ENCODE data around the gene NUCKS1. TPM values are rescaled to one million over a fixed set of nuclear protein-coding genes. Genes with fewer than 3 reads are reported as not detected.

Gene NUCKS1
- total RNA-seq, 4 donors from 2014 or later: 130 to 180 (median 138) TPM

- H3K27ac ChIP-seq: peak overlapping the region in 3 of 4 donors; percentile 74 to 85 (median 75)
- TF ChIP-seq, protein P1, sequence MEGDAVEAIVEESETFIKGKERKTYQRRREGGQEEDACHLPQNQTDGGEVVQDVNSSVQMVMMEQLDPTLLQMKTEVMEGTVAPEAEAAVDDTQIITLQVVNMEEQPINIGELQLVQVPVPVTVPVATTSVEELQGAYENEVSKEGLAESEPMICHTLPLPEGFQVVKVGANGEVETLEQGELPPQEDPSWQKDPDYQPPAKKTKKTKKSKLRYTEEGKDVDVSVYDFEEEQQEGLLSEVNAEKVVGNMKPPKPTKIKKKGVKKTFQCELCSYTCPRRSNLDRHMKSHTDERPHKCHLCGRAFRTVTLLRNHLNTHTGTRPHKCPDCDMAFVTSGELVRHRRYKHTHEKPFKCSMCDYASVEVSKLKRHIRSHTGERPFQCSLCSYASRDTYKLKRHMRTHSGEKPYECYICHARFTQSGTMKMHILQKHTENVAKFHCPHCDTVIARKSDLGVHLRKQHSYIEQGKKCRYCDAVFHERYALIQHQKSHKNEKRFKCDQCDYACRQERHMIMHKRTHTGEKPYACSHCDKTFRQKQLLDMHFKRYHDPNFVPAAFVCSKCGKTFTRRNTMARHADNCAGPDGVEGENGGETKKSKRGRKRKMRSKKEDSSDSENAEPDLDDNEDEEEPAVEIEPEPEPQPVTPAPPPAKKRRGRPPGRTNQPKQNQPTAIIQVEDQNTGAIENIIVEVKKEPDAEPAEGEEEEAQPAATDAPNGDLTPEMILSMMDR (IDR thresholded peaks at IDR 0.05): no peak
- peak; percentile 30 for TF ChIP-seq POLR2AphosphoS5 (IDR thresholded peaks at IDR 0.05)
- no peaks in the 10 kb centered on the region for H3K36me3 ChIP-seq
- H3K4me1 ChIP-seq: peaks cover 0 to 21% (median 5%) of the 10 kb centered on the region in 3 donors
- no peaks in the 10 kb centered on the region for H3K27me3 ChIP-seq
- no peaks in the 10 kb centered on the region for H3K9me3 ChIP-seq
- H3K4me3 ChIP-seq: peak overlapping the region; percentile 70 to 90
- ATAC-seq: peak; percentile 69
These were observed 25.7 kb upstream of the NUCKS1 start for GRCh38 chr1:205775717-205776056.

DNA sequence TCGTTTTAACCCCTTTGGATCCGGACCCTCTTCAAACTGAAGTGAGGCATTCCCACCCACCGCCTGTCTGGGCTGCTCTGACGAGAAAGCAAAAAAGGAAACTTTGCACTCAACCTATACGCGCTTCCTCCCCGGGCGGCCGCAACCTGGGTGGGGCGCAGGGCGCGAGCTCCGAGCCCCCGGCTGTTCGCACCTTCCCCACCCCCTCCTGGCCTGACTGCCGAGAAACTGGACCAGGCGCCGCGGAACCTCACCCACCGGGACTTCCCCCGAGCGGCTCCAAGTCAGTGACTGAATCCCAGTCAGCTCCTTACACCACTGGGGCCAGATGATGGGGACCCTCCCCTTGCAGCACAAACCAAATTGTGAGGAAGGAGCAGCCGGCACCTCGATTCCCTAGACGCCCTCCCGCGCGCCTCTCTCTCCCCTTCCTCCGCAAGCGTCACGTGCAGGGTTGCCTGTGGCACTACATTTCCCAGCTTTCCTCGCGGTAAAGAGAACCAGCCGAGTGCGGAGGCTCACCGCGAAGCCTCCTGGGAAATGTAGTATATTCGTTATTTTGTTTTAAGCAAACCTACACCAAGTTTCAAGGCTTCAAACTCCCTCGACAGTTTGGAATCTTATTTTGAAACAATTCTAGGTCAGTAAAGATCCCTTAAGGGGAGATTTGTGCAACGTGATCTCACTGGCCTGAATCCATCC is 25.2 kb upstream of the NUCKS1 start, which contains the start of gene RAB29:
TSS of gene RAB29 (minus strand) at position 468 of the 702 bp plus-strand sequence. CDS start 526 bp downstream, outside the sequence.
- WGBS, 2 donors (ENCODE audit: low coverage in 1 of 2): 0% methylated on average over 7 to 9 of the region's 40 CpGs
- H3K27ac ChIP-seq: peak within 1 kb of the TSS; percentile 11 to 85 (median 74)
- TF ChIP-seq POLR2A (IDR thresholded peaks at IDR 0.05): no peak
- peak; percentile 30 for TF ChIP-seq POLR2AphosphoS5 (IDR thresholded peaks at IDR 0.05)

GRCh38 chr1:205774198-205775014 is 24.4 kb upstream of the NUCKS1 start:
- peaks cover 0 to 29% (median 5%) of the 10 kb centered on the region in 3 donors for H3K4me1 ChIP-seq
- peaks cover 0 to 5% of the 10 kb centered on the region in 2 donors for H3K36me3 ChIP-seq
- peak; percentile 36 for ATAC-seq
- H3K27me3 ChIP-seq: no peaks in the 10 kb centered on the region
- peak overlapping the region in 3 of 4 donors; percentile 74 to 85 (median 75) for H3K27ac ChIP-seq
- WGBS, 2 donors (ENCODE audit: low coverage in 1 of 2): 9 to 11% methylated on average over 11 to 19 of the region's 36 CpGs
- peak overlapping the region; percentile 70 to 90 for H3K4me3 ChIP-seq
- H3K9me3 ChIP-seq: no peaks in the 10 kb centered on the region
- TF ChIP-seq, protein P1 (IDR thresholded peaks at IDR 0.05): no peak
- TF ChIP-seq EP300 (IDR thresholded peaks at IDR 0.05) (no peak), POLR2AphosphoS5 (IDR thresholded peaks at IDR 0.05) (no peak), POLR2A (IDR thresholded peaks at IDR 0.05) (no peak)

More for the DNA sequence above, 25.2 kb upstream of the NUCKS1 start, which contains the start of gene RAB29:
- peaks cover 0 to 22% (median 5%) of the 10 kb centered on the region in 3 donors for H3K4me1 ChIP-seq
- peak within 1 kb of the TSS; percentile 70 to 90 for H3K4me3 ChIP-seq
- peaks cover 0 to 3% of the 10 kb centered on the region in 2 donors for H3K36me3 ChIP-seq
- H3K27me3 ChIP-seq: no peaks in the 10 kb centered on the region
- ATAC-seq: peak; percentile 94
- no peaks in the 10 kb centered on the region for H3K9me3 ChIP-seq

GRCh38 chr1:205772607-205773032 is 22.6 kb upstream of the NUCKS1 start:
- 93 to 100% methylated on average over 1 to 2 of the region's 2 CpGs for whole genome bisulfite sequencing, 2 donors (ENCODE audit: low coverage in 1 of 2)
- ATAC-seq: no peak
- Histone ChIP-seq H3K4me3 (no peak overlapping the region), H3K9me3 (no peaks in the 10 kb centered on the region), H3K27ac (no peak overlapping the region), H3K4me1 (peaks cover 0 to 33% (median 5%) of the 10 kb centered on the region in 3 donors), H3K27me3 (no peaks in the 10 kb centered on the region), H3K36me3 (peaks cover 0 to 8% of the 10 kb centered on the region in 2 donors)
- TF ChIP-seq EP300 (IDR thresholded peaks at IDR 0.05): no peak
- TF ChIP-seq POLR2A (IDR thresholded peaks at IDR 0.05): no peak
- TF ChIP-seq POLR2AphosphoS5 (IDR thresholded peaks at IDR 0.05): no peak

DNA sequence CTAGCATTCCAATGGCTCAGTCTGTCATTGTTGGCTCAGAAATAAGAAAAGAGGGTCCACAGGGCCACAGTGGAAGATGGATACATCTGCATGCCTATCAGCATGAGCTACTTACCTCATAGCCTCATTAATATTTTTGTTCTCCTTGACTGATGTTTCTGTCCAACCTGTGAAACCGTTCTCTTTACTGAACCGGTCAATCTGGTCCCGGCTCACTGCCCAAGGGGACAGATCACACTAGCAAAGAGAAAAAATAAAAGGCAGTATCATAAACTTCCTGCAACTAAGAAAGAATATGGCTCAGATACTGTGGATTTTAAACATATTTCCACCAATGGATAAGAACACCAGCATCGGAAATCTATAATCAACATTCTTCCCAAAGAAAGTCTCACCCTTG is 20.6 kb upstream of the NUCKS1 start:
- TF ChIP-seq EP300 (IDR thresholded peaks at IDR 0.05): no peak
- no peak for TF ChIP-seq POLR2A (IDR thresholded peaks at IDR 0.05)
- no peak for TF ChIP-seq POLR2AphosphoS5 (IDR thresholded peaks at IDR 0.05)
- TF ChIP-seq, protein P1 (IDR thresholded peaks at IDR 0.05): no peak
- ATAC-seq: no peak
- Histone ChIP-seq H3K27ac (peak overlapping the region in 3 of 4 donors; percentile 31 to 64 (median 52)), H3K4me3 (no peak overlapping the region), H3K27me3 (no peaks in the 10 kb centered on the region), H3K9me3 (no peaks in the 10 kb centered on the region), H3K4me1 (peaks cover 0 to 29% (median 5%) of the 10 kb centered on the region in 3 donors), H3K36me3 (peaks cover 0 to 8% of the 10 kb centered on the region in 2 donors)
- 81 to 93% methylated on average over 4 of the region's 4 CpGs for whole genome bisulfite sequencing, 2 donors (ENCODE audit: low coverage in 1 of 2)
